GM21447 (cell line): ENCODE measurements around the gene YAE1.
A peak's percentile ranks its signal among the peaks of the same experiment; 100 is the strongest.

ENCODE experiments used
- ATAC-seq: cut with Tn5 transposase; IDR thresholded peaks from one replicate; pipeline ENCODE4 v1.9.1; 2021; ENCODE audit not compliant: unreplicated experiment

The YAE1 gene

DNA sequence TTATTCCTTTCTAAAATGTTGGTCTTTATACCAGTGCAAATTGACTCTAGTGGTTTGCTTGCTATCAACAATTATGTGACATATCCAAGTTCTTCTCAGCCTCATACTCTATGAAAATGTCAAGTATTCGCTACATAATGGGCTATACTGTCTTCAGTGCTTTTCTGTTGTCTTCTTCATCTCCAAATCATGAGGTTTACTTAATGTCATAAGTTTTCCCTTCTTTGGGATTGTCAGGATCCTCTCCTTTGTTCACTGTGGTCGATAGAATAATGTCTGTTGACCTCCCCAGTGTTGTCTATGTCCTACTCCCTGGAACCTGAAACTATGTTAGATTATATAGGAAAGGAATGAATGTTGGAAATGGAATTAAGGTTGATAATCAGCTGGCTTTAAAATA is 40.7 kb downstream of the YAE1 start:
- no peak for ATAC-seq

DNA sequence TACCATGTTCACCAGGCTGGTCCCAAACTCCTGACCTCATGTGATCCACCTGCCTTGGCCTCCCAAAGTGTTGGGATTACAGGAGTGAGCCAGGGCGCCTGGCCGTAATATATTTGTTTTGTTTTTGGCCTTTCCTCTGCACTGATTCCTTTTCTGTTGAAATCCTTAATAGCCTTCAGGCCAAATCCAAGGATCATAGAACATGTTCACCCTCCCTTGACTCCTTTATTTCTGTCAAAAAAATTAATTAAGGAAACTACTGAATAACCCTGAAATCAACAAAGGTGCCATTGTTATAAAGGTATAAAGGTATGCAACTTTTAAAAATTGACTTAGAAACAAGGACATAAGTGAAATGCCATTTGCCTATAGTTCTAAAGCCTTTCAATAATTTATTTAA is 41.7 kb downstream of the YAE1 start:
- no peak for ATAC-seq

DNA sequence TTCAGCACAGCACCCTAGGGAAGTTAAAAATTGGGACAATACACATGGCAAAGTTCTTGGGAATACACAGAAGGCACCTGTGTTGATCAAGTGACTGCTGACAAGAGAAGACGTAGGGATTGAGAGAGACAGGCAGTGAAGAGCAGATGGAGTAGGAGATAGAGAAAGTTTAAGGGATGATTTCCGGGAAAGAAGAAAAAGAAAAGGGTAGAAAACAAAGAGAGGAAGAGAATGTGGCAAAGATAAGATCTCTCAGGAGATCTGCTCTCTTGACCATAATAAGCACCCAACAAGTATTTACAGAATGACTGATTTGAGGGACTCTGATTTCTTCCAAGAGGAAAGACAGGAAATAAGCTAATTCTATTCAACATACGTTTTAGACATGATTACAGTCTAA is 42.1 kb downstream of the YAE1 start:
- no peak for ATAC-seq

DNA sequence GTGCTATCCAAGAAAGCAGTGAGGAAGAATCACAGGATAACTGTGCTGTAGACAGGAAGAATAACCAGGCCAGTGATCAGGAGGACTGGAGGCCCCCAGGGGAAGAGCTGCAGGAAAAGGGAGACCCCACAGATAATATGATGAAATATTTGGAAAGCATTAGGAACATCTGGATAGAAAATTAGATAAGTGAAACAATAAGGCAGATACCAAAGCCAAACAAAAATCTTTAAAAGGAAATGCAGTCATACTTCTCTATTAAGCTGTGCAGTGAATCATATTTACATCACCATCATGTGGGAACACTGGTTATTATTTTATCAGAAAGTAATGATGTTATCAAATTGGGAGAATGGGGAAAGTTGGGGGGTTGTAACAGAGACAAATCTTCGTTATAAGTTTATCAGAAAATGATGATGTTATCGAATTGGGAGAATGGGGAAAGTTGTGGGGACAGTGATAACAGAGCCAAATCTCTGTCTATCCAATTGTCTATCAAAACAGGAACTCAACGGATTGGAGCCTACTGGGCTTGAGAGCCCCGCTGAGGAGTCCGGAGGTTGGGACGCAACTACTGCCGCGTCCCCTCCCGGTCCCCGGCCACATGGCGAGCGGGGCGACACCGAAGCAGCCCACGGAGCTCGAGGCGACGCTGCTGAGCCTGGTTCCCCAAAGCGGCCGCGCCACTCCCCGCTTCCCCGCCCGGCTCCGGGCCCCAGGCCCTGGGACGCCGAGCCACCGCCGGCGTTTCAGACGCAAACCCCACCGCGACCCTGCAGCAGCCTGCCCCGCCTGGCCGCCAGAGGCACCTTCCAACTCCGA is 43.1 kb downstream of the YAE1 start:
- no peak for ATAC-seq

DNA sequence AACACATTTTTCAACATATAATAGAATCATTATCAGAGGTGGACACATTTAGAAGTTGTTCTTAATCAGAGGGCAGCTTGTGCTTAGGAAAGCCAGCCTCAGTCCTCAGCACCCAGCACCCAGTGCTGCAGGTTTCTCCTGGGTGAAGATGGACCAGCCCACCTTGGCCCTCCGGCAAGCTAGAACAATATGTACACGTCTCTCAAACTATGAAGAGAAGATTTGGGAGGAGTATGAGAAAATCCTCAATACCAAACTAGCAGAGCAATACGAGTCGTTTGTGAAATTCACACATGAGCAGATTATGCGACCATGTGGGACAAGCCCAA is 43.7 kb downstream of the YAE1 start:
- no peak for ATAC-seq

DNA sequence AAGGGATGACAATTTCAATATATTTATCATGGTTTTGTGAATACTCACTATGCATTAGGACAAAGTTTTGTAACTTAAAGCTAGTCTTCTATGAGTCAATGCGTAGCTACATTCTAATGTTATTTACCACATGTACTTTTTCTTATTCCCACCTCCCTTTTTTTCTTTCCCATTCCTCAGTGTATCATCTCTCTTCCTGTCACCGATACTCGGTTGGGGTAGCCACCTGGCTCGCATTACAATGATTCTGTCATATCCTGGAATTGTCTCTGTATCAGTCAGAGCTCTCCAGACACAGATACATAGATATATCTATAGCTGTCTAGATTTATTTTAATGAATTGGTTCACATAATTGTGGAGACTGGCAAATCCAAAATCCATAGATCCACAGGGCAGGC is 47.4 kb downstream of the YAE1 start:
- ATAC-seq = no peak

DNA sequence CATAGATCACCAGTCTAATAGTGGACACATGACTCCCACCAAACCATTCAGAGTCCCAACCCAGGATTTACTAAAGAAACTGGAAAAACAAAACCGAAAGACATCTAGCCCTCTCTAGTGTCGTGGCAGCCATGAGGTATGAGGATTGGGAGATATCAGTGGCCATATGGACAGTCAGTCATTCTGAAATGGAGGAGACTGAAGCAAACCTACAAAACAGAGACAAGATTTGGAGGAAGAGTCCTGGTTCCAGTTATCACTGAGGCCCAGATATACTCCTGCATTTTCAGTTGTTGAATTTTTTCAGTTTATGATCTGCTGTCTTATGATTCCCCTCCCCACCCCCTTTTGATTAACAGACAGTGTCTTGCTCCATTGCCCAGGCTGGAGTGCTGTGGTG is 48.1 kb downstream of the YAE1 start:
- ATAC-seq = no peak

DNA sequence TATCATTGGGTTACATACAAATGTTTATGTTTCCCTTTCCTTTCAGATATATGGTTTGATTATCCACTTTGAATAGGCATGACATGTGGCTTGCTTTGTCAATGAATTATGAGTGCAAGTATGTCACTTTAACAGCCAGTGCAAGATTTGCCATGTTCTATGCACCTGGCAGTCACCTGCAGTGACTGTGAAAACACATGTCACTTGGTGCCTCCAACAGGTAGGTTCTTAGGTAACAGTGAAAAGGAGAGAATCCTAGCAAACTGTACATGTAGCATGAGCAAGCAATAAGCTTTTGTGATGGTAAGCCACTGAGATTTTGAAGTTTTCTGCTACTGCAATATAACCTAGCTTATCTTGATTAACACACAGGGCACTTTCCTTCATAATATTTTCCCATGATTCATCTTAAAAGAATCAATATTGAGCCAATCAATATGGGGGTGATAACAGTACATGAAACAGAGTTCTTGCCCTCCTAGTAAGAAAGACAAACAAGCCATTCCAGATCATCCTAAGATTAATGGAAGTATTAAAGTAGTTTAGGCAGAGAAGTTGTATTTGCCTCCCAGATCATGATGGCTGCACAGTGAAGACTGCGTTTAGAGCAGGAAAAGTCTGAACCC is 49.3 kb downstream of the YAE1 start:
- no peak for ATAC-seq

DNA sequence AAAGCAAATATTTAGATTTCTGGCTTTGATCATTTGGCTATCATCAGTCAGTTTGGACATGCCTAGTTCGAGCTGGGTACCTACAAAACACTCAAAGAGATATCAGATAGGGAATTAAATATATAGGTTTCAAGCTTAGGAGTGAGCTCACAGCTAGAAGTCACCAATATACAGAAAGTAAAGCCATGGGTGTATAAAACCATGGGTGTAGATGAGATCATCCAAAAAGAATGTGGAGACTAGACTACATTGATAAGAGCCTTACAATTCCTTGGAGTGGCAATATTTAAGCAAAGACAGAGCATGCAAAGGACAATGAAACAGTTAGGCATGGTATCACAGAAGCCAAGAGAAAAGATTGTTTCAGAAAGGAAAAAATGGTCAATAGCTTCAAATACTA is 49.9 kb downstream of the YAE1 start:
- ATAC-seq = no peak

DNA sequence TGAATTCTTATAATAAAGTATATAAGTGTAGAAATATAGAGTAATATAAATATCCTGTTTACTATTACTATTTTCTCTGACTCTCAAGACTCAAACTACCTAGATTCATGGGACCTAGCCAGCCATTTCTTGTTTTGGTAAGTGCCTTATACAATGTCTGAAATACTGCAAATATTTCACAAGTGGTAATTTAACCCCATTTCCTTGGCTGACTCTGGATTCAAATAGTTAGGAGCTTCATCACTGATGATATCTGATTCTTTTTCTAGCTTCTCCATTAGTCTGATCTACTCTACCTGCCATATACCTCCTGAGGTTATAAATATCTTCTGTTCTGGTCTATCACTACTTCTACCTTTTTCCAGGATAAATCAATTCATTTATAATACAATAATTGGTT is 50.8 kb downstream of the YAE1 start:
- ATAC-seq = no peak

DNA sequence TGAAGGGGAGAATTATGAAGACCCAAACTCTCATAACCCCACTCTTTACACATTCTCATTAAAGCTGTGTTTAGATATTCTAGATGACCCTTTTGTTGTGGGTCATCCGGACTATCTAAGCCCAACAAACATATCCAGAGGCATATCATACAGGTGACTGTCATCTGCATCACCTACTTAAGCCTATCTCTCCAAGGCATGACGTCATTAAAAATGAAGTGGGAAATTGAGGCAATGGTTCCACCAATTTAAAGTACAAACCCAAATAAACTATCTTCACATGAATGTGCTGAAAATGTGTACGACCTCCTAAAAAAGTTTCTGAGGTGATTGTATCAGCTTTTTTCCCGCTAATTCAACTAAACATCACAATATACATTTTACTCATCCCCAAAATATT is 52.7 kb downstream of the YAE1 start:
- no peak for ATAC-seq

DNA sequence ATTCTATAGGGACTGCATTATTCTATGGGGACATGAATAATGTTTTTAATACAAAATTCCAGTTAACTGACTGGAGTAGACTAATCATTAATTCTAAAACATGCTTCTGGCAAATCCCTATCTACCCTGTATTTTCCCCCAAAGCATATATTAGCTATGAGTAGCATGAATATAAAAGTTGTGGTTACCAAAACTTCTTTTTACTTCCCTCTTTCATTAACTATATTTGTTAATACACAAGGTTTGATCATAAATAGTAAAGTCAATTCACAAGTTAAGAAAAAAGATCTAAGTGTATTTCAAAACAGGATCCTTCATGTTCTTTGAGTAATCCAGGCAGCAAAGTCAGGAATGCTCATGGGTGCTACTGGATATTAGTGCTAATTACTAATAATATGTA is 54.3 kb downstream of the YAE1 start:
- no peak for ATAC-seq

DNA sequence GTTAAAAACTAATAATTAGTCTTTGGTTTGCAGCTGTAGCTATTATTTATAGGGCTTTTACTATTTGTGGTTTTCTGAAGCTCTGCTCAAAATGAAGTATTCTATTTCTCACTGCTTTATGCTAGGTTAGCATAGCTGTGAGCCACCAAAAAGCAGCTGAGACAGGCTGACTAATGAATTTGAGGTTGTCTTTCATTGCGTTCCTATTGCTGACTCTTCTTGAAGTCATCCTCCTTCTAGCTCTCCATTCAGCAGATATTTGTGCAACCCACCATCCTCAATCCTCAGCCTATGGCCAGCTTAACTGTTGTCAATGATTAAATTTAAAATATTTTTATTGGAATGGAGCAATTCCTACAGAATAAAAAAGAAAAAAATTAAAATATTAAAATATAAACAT is 55.1 kb downstream of the YAE1 start:
- no peak for ATAC-seq

DNA sequence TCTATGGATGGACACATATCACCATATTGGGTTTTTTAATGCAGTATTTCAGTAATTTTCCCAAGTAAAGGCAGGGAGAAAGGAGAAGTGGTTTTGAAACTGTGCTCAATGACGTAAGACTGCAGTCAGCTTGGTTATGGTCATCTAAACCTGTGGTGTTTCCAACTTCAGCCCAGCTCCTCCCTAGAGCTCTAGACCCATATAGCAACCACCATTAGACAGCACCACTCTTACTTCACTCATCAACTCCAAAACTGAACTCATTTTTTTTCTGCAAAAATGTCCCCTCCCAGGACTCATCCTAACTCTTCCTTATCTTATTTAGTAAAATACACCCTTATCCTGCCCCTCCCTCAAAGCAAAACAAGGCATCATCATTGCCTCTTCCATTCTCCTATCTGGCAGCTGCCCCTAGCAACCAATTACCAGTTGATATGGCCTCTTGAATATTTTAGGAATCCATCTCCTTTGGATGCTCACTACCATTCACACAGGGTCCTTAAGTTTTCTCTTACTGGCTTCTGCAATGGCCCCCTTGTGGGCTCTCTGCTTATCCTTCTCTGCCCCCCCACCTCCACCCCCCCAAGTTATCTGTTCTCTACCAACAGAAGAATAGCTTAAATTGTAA is 55.7 kb downstream of the YAE1 start:
- peak; percentile 24 for ATAC-seq
